ENCODE measurements around the gene MIEF2.

Gene MIEF2

DNA sequence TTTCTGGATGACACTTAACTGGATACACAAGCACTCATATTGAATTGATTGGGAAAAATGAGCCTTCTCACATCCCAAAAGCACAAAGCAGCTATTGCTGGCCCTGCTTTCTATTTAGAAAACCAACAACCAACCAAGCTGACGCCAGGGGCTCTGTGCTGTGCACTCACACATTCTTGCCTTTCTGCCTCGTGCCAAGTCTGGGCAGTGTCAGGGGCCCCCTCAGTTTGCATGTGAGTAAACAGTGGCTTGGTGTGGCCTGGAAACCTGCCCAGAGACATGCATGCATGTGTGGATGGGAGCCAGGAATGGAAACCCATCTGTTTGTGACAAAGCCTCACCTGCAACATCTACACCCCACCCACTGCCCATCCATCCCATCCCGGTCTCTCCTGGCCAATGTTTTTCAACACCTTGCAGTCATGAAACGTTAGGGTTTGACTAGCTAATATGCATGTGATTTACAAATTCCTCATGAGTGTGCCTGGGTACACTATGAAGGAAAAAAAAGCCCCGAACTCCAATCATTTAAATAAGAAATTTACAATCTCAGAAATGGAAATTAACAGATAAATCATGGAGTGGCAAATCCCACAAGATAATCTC lies 20.4 kb downstream of the MIEF2 start:
- no peaks in the 10 kb centered on the region for H3K79me2 ChIP-seq (ENCODE audit: insufficient read depth, low read length)
- TF ChIP-seq, protein P1, sequence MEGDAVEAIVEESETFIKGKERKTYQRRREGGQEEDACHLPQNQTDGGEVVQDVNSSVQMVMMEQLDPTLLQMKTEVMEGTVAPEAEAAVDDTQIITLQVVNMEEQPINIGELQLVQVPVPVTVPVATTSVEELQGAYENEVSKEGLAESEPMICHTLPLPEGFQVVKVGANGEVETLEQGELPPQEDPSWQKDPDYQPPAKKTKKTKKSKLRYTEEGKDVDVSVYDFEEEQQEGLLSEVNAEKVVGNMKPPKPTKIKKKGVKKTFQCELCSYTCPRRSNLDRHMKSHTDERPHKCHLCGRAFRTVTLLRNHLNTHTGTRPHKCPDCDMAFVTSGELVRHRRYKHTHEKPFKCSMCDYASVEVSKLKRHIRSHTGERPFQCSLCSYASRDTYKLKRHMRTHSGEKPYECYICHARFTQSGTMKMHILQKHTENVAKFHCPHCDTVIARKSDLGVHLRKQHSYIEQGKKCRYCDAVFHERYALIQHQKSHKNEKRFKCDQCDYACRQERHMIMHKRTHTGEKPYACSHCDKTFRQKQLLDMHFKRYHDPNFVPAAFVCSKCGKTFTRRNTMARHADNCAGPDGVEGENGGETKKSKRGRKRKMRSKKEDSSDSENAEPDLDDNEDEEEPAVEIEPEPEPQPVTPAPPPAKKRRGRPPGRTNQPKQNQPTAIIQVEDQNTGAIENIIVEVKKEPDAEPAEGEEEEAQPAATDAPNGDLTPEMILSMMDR (IDR thresholded peaks at IDR 0.05; ENCODE audit: low read length) = no peak
- no peak for TF ChIP-seq EZH2 (IDR thresholded peaks at IDR 0.05; ENCODE audit: borderline replicate concordance, low read length)
- H2AFZ ChIP-seq (ENCODE audit: low read length) = no peak overlapping the region
- H3K9me2 ChIP-seq (ENCODE audit: low read depth, low read length) = no peaks in the 10 kb centered on the region
- no peak overlapping the region for H3K4me2 ChIP-seq (ENCODE audit: low read length)
- no peak overlapping the region for H3K9ac ChIP-seq (ENCODE audit: low read length)
- H3K4me3 ChIP-seq (ENCODE audit: low read depth, low read length, poor library complexity, severe bottlenecking) = no peak overlapping the region
- no peaks in the 10 kb centered on the region for H3F3A ChIP-seq (ENCODE audit: insufficient read depth, low read length)
- H3K9me3 ChIP-seq (ENCODE audit: low read length) = no peaks in the 10 kb centered on the region
- peaks cover 93% of the 10 kb centered on the region for H3K36me3 ChIP-seq (ENCODE audit: insufficient read depth, low read length)
- no peaks in the 10 kb centered on the region for H3K4me1 ChIP-seq (ENCODE audit: insufficient read depth, low read length, severe bottlenecking)
- H4K20me1 ChIP-seq (ENCODE audit: insufficient read depth, low read length) = no peaks in the 10 kb centered on the region
- H3K27me3 ChIP-seq (ENCODE audit: insufficient read depth, low read length) = no peaks in the 10 kb centered on the region
- no peak overlapping the region for H3K27ac ChIP-seq (ENCODE audit: low read depth, low read length, poor library complexity, severe bottlenecking)

DNA sequence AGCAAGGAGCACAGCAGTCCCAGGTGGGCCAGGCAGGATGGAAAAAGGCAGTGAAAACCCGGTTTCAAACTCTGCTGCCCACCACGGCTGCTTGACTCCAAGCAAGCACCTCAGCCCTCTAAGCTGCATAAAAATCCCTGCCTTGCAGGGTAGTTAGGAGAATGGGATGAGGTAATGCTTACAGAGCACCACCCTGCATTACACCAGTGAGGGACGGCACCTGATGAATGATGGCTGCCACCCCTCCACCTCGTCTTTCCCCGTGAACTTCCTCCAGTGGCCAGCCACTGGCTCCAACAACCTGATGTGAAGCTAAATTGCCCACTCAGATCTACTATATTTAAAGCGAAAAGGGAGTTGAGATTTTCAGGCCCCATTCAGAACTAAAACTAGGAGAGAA lies 21.3 kb downstream of the MIEF2 start:
- Histone ChIP-seq H3K9me3 (ENCODE audit: low read length) (no peaks in the 10 kb centered on the region), H3F3A (ENCODE audit: insufficient read depth, low read length) (no peaks in the 10 kb centered on the region), H3K4me3 (ENCODE audit: low read depth, low read length, poor library complexity, severe bottlenecking) (no peak overlapping the region), H3K27me3 (ENCODE audit: insufficient read depth, low read length) (no peaks in the 10 kb centered on the region), H3K9ac (ENCODE audit: low read length) (no peak overlapping the region), H3K27ac (ENCODE audit: low read depth, low read length, poor library complexity, severe bottlenecking) (no peak overlapping the region), H3K4me1 (ENCODE audit: insufficient read depth, low read length, severe bottlenecking) (no peaks in the 10 kb centered on the region), H3K4me2 (ENCODE audit: low read length) (no peak overlapping the region), H3K79me2 (ENCODE audit: insufficient read depth, low read length) (no peaks in the 10 kb centered on the region), H4K20me1 (ENCODE audit: insufficient read depth, low read length) (no peaks in the 10 kb centered on the region), H3K9me2 (ENCODE audit: low read depth, low read length) (no peaks in the 10 kb centered on the region), H3K36me3 (ENCODE audit: insufficient read depth, low read length) (peaks cover 91% of the 10 kb centered on the region), H2AFZ (ENCODE audit: low read length) (no peak overlapping the region)
- TF ChIP-seq, protein P1 (IDR thresholded peaks at IDR 0.05; ENCODE audit: low read length) = no peak
- no peak for TF ChIP-seq EZH2 (IDR thresholded peaks at IDR 0.05; ENCODE audit: borderline replicate concordance, low read length)

DNA sequence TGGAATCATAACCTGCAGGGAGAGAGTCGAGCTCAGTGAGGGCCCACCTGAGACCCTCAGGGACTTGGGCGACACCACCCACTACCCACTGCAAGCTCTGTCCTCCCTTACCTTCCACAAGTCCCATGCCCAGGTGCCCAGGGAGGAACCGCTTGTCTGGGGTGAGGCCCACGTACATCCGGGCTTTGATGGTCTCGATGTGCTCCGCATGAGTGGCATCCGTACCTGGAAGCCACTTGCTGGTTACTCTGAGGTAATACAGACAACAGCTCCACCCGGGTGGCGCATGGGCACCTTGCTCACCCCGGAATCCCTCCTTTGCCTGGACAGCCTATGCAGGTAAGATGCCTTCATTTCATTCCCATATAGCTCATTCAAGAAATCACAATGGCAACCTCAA lies 24.8 kb downstream of the MIEF2 start:
- Histone ChIP-seq H3K4me1 (ENCODE audit: insufficient read depth, low read length, severe bottlenecking) (no peaks in the 10 kb centered on the region), H3K9me2 (ENCODE audit: low read depth, low read length) (no peaks in the 10 kb centered on the region), H3K9ac (ENCODE audit: low read length) (no peak overlapping the region), H3K79me2 (ENCODE audit: insufficient read depth, low read length) (no peaks in the 10 kb centered on the region), H3K9me3 (ENCODE audit: low read length) (no peaks in the 10 kb centered on the region), H2AFZ (ENCODE audit: low read length) (no peak overlapping the region), H3K27ac (ENCODE audit: low read depth, low read length, poor library complexity, severe bottlenecking) (no peak overlapping the region), H4K20me1 (ENCODE audit: insufficient read depth, low read length) (no peaks in the 10 kb centered on the region), H3K36me3 (ENCODE audit: insufficient read depth, low read length) (peaks cover 87% of the 10 kb centered on the region), H3K4me3 (ENCODE audit: low read depth, low read length, poor library complexity, severe bottlenecking) (no peak overlapping the region), H3K4me2 (ENCODE audit: low read length) (no peak overlapping the region), H3K27me3 (ENCODE audit: insufficient read depth, low read length) (no peaks in the 10 kb centered on the region), H3F3A (ENCODE audit: insufficient read depth, low read length) (no peaks in the 10 kb centered on the region)
- no peak for TF ChIP-seq EZH2 (IDR thresholded peaks at IDR 0.05; ENCODE audit: borderline replicate concordance, low read length)
- TF ChIP-seq, protein P1 (IDR thresholded peaks at IDR 0.05; ENCODE audit: low read length) = no peak

Data from OCI-LY1 (cell line).